Stimulated activated CD8-positive, alpha-beta memory T cell treated with anti-CD3 and anti-CD28 coated beads, Interleukin-12 subunit alpha, Interleukin-12 subunit beta, amount 100 ng/mL, for 4 hours (primary cell): ENCODE data around the gene ATP1A1.

Experiments
- DNase-seq: peaks from one replicate; pipeline ENCODE4 v3.0.0-alpha.2; 2020; ENCODE audit warnings: low read depth

Gene ATP1A1

GRCh38 chr1:116372651-116373430 lies at the start of gene ATP1A1:
TSS of gene ATP1A1 (plus strand) at chr1:116373244. CDS start at chr1:116373512, 268 bp downstream.
- DNase-seq = peak; percentile 97

- no peak for DNase-seq
Observed at GRCh38 chr1:116323491-116323890, 49.6 kb upstream of the ATP1A1 start.

GRCh38 chr1:116324411-116324810 lies 48.6 kb upstream of the ATP1A1 start:
- DNase-seq = no peak

DNA sequence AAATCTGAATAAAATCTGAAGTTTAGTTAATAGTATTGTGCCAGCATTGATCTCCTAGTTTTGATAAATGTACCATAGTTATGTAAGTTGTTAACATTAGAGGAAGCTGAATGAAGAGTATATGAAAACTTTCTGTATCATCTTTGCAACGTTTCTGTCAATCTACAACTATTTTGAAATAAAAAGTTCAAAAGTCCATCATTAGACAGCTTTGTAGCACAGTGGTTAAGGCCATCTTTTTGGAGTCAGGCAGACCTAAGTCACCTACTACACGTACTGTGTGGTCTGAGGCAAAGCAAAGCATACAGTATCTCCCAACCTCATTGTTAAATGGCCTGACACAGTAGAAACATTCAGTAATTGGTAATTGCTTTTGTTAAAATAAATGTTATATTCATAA lies 47.9 kb upstream of the ATP1A1 start:
- DNase-seq = no peak

DNA sequence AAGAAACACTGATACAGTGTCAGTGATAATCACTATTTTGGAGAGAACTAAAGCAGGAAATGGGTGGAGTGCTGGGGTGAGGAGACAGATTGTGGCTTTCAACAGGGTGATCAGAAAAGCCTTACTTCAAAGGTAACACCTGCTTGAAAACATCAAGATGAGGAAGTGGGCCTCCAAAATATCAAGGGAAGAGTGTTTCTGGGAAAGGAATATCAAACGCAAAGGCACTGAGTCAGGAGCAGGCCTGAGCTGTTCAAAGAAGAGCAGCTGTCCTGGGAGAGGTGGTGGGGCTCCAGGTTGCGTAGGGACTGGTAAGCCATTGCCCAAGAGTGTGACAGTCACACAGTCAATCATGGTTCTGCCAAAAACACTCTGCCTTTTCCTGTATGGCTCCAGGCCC lies 47.1 kb upstream of the ATP1A1 start:
- no peak for DNase-seq

- DNase-seq = no peak
Observed at GRCh38 chr1:116326486-116326885, 46.6 kb upstream of the ATP1A1 start.

DNA sequence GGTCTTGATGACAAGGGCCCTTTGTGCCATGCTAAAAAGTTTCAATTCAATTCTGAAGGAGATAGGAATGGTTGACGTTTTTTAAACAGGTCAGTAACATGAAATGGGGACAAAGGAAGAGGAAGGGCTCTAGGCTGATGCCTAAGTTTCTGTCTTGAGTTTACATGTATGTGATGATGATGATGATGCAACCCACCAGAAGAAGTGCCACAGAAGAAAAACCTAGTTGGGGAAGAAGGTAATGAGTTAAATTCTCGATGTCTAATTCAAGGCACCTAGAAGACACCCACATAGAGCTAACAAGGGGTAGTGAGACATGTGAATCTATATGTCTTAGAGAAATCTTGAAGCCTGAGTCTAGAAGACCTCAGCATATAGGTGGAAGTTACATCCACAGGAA lies 44.4 kb upstream of the ATP1A1 start:
- no peak for DNase-seq

GRCh38 chr1:116329524-116330341 lies 43.3 kb upstream of the ATP1A1 start:
- no peak for DNase-seq

GRCh38 chr1:116330342-116330652 lies 42.7 kb upstream of the ATP1A1 start:
- DNase-seq = no peak

- no peak for DNase-seq
Observed at GRCh38 chr1:116330846-116331245, 42.2 kb upstream of the ATP1A1 start.

DNA sequence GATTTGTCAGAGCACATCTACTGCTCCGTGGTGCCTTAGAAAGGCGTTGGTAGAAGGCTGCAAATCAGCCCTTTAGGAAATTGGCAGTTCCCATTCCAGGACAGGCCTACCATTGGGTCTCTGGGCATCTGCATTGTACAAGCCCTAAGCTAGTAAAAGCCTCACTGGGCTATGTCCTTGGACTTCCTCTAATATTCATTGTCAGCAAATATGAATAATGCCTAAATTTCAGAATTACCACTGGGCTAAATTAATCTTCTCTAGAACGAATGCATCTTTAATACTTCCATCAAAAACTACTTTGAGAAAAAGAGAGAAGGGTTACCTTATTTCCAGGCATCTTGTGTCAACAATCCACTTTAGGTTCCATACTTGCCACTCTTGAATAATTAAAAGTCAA lies 41.5 kb upstream of the ATP1A1 start:
- no peak for DNase-seq

- DNase-seq = no peak
Observed at GRCh38 chr1:116332451-116332850, 40.6 kb upstream of the ATP1A1 start.

GRCh38 chr1:116333171-116334014 lies 39.7 kb upstream of the ATP1A1 start:
- DNase-seq = no peak

GRCh38 chr1:116334015-116334547 lies 39.0 kb upstream of the ATP1A1 start:
- no peak for DNase-seq

DNA sequence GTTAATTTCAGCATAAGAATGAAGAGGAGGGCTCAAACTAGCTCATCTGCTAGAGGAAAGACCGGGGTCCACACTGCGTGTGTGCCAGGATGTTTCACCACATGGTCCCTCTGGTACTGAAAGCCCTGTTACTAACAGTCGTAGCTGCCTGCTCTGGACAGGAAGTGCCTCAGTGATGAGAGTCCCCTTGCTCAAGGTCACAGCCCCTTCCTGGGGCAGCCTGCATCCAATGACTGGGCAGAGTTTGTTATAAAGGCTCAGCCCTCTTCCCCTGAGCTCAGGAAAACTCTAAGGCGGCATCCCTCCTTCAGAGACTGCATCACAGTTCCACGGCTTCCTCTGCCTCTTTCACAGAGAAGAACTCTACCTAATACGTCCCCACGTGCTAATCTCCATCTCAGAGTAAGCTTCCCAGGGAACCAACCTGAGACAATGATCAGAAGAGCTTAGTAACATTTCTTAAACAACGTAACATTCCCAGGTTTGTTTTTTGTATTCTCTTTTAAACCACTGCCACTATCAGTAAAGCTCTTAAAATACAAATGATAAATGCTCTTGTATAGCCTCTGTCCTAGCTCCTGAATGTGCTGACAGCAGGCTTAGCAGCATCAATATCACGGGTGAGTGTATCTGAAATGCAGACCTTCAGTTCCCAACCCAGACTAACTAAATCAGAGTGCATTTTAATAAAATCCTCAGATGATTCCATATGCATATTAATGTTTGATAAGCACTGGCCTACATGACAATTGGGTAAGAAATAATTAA lies 38.0 kb upstream of the ATP1A1 start:
- no peak for DNase-seq

DNA sequence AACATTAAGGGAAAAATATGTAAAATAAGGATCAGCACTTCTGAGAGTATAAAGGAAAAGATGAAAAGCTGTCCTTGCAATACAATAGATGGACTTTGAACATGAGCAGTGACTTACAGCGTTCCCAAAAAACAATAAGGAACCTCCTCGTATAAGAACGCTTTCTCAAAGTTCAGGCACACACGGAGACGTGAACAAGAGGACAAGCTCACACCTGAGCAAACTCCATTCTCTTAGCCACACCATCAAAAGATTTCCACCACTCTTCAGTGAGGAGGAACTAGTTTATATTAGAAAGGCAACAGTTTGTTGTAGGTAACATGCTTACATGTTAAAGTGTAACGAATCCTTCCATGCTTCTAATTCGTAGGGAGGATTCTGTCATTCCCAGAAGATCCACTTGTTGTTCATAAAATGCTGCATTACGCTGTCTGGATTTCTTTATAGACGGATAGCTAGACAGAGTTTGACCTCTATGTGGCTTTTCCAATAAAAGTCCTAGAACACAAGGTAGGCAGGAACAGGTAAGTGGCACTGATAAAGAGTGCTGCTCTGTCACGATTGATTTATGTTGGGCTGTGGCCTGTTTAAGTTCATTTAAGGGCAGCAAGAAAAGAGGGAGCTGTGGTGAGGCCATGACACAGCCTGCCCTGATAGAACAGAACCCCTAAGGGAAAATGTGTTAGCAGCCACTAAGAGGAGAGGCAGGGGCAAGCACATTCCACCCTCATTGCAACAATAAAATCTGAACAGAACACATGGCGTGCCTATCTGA lies 37.0 kb upstream of the ATP1A1 start:
- no peak for DNase-seq

DNA sequence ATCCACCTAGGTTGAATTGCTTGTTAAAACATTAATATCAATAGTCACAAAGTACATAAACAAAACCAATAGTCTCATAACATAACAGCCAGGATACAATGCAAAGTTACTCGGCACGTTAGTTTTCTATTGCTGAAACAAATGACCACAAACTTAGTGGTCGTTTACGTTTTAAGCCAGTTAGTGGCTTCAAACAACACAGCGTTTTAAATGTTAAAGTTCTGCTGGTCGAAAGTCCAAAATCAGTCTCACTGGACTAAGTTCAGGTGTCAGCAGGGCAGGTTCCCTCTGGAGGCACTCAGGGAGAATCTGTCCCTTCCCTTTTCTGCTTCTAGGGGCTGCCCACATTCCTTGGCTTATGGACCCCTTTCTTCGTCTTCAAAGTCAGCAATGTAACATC lies 35.6 kb upstream of the ATP1A1 start:
- no peak for DNase-seq

- DNase-seq = no peak
Observed at GRCh38 chr1:116338400-116338799, 34.6 kb upstream of the ATP1A1 start.

DNA sequence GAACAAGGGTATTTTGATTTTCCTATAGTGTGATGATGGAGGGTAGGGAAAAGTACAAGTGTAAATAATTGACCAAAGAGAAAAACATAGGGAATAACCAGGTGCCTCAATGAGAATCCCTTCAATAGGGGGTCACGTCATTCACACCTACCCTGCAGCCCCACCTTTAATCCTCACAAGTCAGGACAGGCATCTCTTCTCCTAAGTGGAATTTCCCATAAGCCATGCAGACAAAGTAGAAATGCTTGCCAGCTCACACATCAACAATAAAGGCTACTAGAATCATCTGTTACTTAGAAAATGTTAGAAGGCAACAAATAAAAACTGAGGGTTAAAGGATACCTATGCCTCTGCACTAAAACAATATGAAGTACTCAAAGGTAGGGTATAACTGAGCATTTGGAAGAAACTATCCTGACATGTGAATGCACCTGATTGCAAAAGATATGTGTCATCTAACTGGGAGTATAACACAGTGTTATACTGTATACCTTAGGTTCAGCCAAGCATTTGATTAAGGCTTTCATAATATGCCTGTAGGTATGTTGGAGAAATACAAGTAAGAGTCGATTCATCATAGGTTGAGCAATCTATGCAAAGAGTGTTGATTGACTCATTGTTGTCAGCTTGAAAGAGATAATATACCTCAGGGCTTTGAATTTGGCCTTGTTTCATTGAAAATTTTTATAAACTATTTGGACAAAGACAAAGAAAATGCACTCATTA lies 32.4 kb upstream of the ATP1A1 start:
- DNase-seq = no peak

- no peak for DNase-seq
Observed at GRCh38 chr1:116343019-116343418, 30.0 kb upstream of the ATP1A1 start.
